NOMO-1 (cell line): ENCODE results near the gene ZNF211.

Source experiments
- DNase-seq, 2 experiments: peaks; one replicate each; lab custom pipeline; 2025; ENCODE audit not compliant: unreplicated experiment in 2 of 2; lab: John Stamatoyannopoulos, UW

The ZNF211 gene

GRCh38 chr19:57653689-57654088 lies 20.7 kb downstream of the ZNF211 start:
- no peak for DNase-seq

- DNase-seq = no peak
These were observed 22.5 kb downstream of the ZNF211 start for GRCh38 chr19:57655443-57655842.

- DNase-seq = no peak
These were observed 23.4 kb downstream of the ZNF211 start for GRCh38 chr19:57656346-57656745.

- no peak for DNase-seq
These were observed 31.5 kb downstream of the ZNF211 start for GRCh38 chr19:57664269-57665127.

- no peak for DNase-seq
These were observed 32.4 kb downstream of the ZNF211 start for GRCh38 chr19:57665261-57665806.

DNA sequence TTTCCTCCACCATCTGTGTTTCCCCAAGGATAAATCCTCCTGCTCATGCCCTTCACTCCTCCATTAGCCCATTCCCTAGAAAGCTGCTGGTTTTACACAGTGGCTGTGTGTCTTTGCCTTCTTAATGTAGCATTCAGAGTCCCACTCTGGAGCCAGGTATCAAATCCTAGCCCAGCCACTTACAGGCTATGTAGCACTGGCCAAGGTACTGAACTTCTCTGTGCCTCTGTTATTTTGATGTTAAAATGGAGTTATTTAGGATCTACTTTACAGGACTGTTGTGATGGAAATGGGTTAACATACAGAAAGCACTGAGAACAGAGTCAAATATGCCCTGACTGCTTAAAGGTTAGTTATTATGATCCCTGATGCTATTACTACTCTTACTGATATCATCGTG lies 34.3 kb downstream of the ZNF211 start:
- no peak for DNase-seq

- DNase-seq = no peak
These were observed 35.7 kb downstream of the ZNF211 start, which contains the start of gene ZSCAN4 for GRCh38 chr19:57668635-57669034. Gene ZSCAN4 (plus strand): TSS chr19:57668935. CDS start chr19:57676146, 7,211 bp downstream.

DNA sequence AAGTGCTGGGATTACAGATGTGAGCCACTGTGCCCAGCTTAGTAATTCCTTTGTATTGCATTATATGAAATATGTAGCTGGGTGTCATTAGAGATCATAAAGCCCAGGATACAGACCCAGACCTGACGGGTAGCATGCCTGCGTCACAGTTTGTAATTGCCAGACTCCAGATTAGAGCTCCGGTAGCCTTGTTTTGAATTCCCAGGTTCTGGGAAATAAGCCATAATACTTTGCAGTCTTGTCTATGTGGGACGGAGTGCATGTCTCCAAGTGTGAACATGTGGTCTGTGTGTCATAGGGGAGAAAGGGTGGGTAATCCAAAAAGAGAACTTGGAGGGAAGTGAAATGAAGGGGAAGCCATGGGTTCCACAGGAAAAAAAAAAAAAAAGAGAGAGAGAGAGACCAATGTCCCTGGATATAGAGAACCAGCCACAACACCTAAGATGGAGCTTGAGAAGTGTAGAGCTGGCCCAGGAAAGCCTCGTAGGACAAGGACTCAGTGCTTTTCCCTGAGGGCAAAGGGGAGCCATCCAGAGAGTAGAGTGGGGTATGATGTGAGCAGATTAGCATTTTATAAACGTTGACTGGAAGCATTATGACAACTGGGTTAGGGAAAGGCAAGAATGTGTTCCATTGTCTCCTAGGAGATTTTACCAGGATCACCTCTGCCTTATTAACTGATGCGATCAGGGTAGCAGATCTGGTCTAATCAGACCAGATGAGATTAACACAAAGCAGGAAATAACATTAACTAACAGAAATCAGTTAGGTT lies 38.3 kb downstream of the ZNF211 start:
- DNase-seq = no peak

DNA sequence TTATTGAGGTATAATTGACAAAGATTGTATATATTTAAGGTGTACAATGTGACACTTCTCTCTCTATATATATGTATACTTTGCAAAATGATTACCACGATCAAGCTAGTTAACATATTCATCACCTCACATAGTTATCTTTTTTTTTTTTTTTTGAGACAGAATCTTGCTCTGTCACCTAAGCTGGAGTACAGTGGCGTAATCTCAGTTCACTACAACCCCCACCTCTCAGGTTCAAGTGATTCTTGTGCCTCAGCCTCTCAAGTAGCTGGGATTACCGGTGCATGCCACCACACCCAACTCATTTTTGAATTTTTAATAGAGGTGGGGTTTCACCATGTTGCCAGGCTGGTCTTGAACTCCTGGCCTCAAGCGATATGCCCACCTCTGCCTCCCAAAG lies 39.5 kb downstream of the ZNF211 start:
- no peak for DNase-seq

DNA sequence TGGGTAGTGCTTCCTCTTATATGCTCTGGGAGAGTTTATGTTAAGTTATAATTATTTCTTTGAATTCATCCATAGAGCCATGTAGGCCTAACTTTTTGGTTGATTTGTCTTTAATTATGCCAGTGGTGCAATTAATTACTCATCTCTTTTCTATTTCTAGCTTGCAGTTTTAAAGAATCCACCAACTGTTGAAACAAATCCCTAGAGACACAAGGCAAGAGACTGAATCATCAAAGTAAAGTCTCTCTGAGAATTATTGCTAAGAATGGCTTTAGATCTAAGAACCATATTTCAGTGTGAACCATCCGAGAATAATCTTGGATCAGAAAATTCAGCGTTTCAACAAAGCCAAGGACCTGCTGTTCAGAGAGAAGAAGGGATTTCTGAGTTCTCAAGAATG lies 42.9 kb downstream of the ZNF211 start:
- no peak for DNase-seq

DNA sequence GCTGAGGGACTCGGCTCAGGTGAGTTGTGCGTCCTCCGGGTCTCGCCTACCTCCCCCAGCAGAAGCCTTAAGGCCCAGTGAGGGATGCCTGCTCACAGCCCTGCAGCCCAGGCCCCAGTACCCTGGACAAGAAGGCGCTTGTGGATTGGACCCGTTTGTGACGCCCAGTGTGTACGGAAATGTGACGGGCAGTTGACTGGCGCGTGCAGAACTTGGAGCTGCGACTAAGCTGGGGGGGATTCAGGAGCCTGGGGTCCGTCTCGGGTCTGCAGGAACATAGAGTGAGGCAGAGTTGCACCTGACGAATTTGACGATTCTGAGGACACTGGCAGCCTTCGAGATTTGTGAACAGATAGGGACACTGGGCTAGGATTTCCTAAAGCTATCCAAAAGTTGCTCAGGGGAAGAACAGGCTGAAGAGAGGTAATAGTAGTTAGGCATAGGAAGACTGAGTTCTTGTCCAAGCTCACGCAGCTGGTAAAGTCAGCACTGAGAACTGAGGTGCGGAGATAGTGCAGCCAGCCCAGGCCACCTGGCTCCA lies 49.3 kb downstream of the ZNF211 start:
- peak; percentile 33 to 45 for DNase-seq

- DNase-seq = no peak
These were observed 53.8 kb downstream of the ZNF211 start for GRCh38 chr19:57686727-57687126.

DNA sequence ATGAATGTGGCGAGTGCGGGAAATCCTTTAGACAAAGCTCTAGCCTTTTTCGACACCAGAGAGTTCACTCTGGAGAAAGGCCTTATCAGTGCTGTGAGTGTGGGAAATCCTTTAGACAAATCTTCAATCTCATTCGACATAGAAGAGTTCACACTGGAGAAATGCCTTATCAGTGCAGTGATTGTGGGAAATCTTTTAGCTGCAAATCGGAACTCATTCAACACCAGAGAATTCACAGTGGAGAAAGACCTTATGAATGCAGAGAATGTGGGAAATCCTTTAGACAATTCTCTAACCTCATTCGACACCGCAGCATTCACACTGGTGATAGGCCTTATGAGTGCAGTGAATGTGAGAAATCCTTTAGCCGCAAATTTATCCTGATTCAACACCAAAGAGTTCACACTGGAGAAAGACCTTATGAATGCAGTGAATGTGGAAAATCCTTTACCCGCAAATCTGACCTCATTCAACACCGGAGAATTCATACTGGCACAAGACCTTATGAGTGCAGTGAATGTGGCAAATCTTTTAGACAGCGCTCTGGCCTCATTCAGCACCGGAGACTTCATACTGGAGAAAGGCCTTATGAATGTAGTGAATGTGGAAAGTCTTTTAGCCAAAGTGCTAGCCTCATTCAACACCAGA lies 54.5 kb downstream of the ZNF211 start:
- no peak for DNase-seq

DNA sequence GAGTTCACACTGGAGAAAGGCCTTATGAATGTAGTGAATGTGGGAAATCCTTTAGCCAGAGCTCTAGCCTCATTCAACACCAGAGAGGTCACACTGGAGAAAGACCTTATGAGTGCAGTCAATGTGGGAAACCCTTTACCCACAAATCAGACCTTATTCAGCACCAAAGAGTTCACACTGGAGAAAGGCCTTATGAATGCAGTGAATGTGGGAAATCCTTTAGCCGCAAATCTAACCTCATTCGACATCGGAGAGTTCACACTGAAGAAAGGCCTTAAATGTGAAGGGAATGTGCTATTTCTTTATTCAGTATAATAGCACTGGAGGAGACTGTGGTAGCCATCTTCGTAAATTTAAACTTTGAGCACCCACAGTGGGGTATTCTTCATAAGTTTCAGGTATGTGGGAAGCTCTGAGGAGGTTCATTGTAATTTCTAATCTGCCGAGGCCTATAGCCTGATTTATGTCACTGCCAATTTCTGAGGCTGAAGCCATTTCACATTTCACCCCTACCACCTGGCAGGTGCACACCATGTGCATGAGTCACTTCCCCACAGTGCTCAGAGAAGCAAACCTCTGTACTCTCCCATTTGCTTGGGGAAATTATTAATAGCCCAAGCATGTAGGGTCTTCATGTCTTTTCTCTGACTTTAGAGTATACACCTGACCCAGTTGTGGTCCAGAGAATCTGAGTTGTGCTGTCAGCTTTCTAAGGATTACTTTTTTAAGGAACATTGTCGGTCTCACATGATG lies 55.2 kb downstream of the ZNF211 start:
- DNase-seq = no peak

DNA sequence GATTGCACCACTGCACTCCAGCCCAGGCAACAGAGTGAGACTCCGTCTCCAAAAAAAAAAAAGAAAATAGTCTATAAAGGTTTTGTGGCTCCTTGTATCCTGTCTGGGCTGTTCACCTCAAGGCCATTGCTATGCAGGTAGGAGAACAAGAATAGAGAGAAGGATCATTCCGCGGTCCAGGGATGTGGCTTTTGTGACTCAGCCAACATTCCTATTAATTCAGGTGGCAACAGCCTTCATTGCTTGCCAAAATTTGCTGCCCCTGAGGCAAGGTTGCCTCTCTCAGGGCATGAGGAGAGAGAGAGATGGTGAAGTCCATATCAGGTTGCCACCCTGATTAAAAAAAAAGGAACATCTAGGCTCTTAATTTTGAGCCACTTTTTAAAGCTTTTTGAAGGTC lies 56.8 kb downstream of the ZNF211 start:
- no peak for DNase-seq
